Astrocyte (in vitro differentiated cells and primary cell): Measurements from ENCODE around the gene FAM81A. TPM values are rescaled to one million over a fixed set of nuclear protein-coding genes. Genes with fewer than 3 reads are reported as not detected.

ENCODE experiments used
- DNase-seq: peaks from one replicate; pipeline ENCODE4 v3.0.0-alpha.2; 2010; ENCODE audit warnings: low read depth
- FAIRE-seq: peaks from 2 replicates; lab custom pipeline; 2011; peaks lifted over from hg19 to GRCh38; lab: Jason Lieb, UNC
- H2AFZ ChIP-seq: 2 replicates; pipeline ENCODE4 v1.6.0; 2012; ENCODE audit warnings: low read depth, low read length, inconsistent platforms
- H3K27ac ChIP-seq: 2 replicates; pipeline ENCODE4 v1.5.1; 2011; ENCODE audit warnings: low read depth, low read length, inconsistent platforms
- H3K27me3 ChIP-seq: 2 replicates; pipeline ENCODE4 v1.6.0; 2011; ENCODE audit warnings: low read length, inconsistent platforms; ENCODE audit not compliant: insufficient read depth
- H3K36me3 ChIP-seq: 2 replicates; pipeline ENCODE4 v1.5.1; 2011; ENCODE audit warnings: low read length, inconsistent platforms; ENCODE audit not compliant: insufficient read depth
- H3K4me1 ChIP-seq: 2 replicates; pipeline ENCODE4 v1.5.1; 2011; ENCODE audit warnings: low read length, inconsistent platforms; ENCODE audit not compliant: insufficient read depth
- H3K4me2 ChIP-seq: 2 replicates; pipeline ENCODE4 v1.6.0; 2012; ENCODE audit warnings: low read length, inconsistent platforms
- H3K4me3 ChIP-seq: 2 replicates; pipeline ENCODE4 v1.5.1; 2011; ENCODE audit warnings: low read depth, mild to moderate bottlenecking, low read length, inconsistent platforms; ENCODE audit not compliant: insufficient read depth
- H3K79me2 ChIP-seq: 2 replicates; pipeline ENCODE4 v1.6.0; 2012; ENCODE audit warnings: mild to moderate bottlenecking, low read length, inconsistent platforms; ENCODE audit not compliant: insufficient read depth
- H3K9ac ChIP-seq: 2 replicates; pipeline ENCODE4 v1.6.0; 2012; ENCODE audit warnings: mild to moderate bottlenecking, low read length, inconsistent platforms
- H3K9me3 ChIP-seq: 2 replicates; pipeline ENCODE4 v1.5.1; 2012; ENCODE audit warnings: low read depth, mild to moderate bottlenecking, low read length, inconsistent platforms; ENCODE audit not compliant: insufficient read depth
- H4K20me1 ChIP-seq: 2 replicates; pipeline ENCODE4 v1.6.0; 2012; ENCODE audit warnings: low read length, inconsistent platforms; ENCODE audit not compliant: insufficient read depth
- H3K27ac Mint-ChIP-seq: one replicate; pipeline ENCODE4 v1.8.0; 2021; ENCODE audit warnings: mild to moderate bottlenecking, mixed read lengths; ENCODE audit not compliant: unreplicated experiment
- H3K27me3 Mint-ChIP-seq: one replicate; pipeline ENCODE4 v1.8.0; 2021; ENCODE audit warnings: low read depth, mixed read lengths; ENCODE audit not compliant: unreplicated experiment
- H3K36me3 Mint-ChIP-seq: one replicate; pipeline ENCODE4 v1.8.0; 2021; ENCODE audit warnings: low read depth, mixed read lengths; ENCODE audit not compliant: unreplicated experiment
- H3K4me1 Mint-ChIP-seq: one replicate; pipeline ENCODE4 v1.8.0; 2021; ENCODE audit warnings: low read depth, mixed read lengths; ENCODE audit not compliant: unreplicated experiment
- H3K4me3 Mint-ChIP-seq: one replicate; pipeline ENCODE4 v1.8.0; 2021; ENCODE audit warnings: mild to moderate bottlenecking, moderate library complexity, mixed read lengths; ENCODE audit not compliant: unreplicated experiment
- H3K9me3 Mint-ChIP-seq: one replicate; pipeline ENCODE4 v1.8.0; 2021; ENCODE audit warnings: mild to moderate bottlenecking, mixed read lengths; ENCODE audit not compliant: unreplicated experiment
- CTCF ChIP-seq: IDR thresholded peaks from 2 replicates; pipeline ENCODE4 v1.5.1; 2011; ENCODE audit warnings: low read depth, mild to moderate bottlenecking, inconsistent platforms, low read length, moderate library complexity; ENCODE audit not compliant: insufficient read depth
- EZH2 ChIP-seq: IDR thresholded peaks from 2 replicates; pipeline ENCODE4 v1.6.1; 2012; ENCODE audit warnings: mild to moderate bottlenecking, low read length, inconsistent platforms; ENCODE audit not compliant: insufficient read depth
- total RNA-seq: library from RNA; stranded (reverse); gene quantifications from 2 replicates; pipeline ENCODE4 v1.2.1, GENCODE V29; 2021

Gene FAM81A
- total RNA-seq, 1 donor from 2014 or later, result 0.73 TPM

GRCh38 chr15:59410391-59410896 is 27.5 kb upstream of the FAM81A start:
- Histone ChIP-seq H3K9me3 (no peaks in the 10 kb centered on the region), H3K4me2 (no peak overlapping the region), H3K27ac (no peak overlapping the region), H3K36me3 (no peaks in the 10 kb centered on the region), H3K4me1 (no peaks in the 10 kb centered on the region), H3K9ac (no peak overlapping the region), H2AFZ (no peak overlapping the region), H3K79me2 (no peaks in the 10 kb centered on the region), H4K20me1 (no peaks in the 10 kb centered on the region), H3K27me3 (no peaks in the 10 kb centered on the region), H3K4me3 (no peak overlapping the region)
- Mint-ChIP-seq H3K27me3 (peaks cover 21% of the 10 kb centered on the region), H3K9me3 (no peaks in the 10 kb centered on the region), H3K4me3 (no peak overlapping the region), H3K27ac (no peak overlapping the region), H3K4me1 (no peaks in the 10 kb centered on the region), H3K36me3 (peaks cover 3% of the 10 kb centered on the region)
- TF ChIP-seq EZH2 (no peak), CTCF (no peak)
- DNase-seq (peak; percentile 10), FAIRE-seq (no peak)

- H3K4me2 ChIP-seq, result no peak overlapping the region
- peaks cover 10% of the 10 kb centered on the region for H3K27me3 ChIP-seq
- H3K4me3 Mint-ChIP-seq, result no peak overlapping the region
- DNase-seq (no peak), FAIRE-seq (no peak)
- no peaks in the 10 kb centered on the region for H3K9me3 Mint-ChIP-seq
- no peak overlapping the region for H3K4me3 ChIP-seq
- H3K36me3 Mint-ChIP-seq, result peaks cover 3% of the 10 kb centered on the region
- peaks cover 34% of the 10 kb centered on the region for H3K27me3 Mint-ChIP-seq
- H4K20me1 ChIP-seq, result no peaks in the 10 kb centered on the region
- H3K27ac ChIP-seq, result no peak overlapping the region
- TF ChIP-seq EZH2 (no peak), CTCF (no peak)
- no peaks in the 10 kb centered on the region for H3K4me1 ChIP-seq
- H3K9ac ChIP-seq, result no peak overlapping the region
- H3K9me3 ChIP-seq, result no peaks in the 10 kb centered on the region
- H3K4me1 Mint-ChIP-seq, result no peaks in the 10 kb centered on the region
- H2AFZ ChIP-seq, result no peak overlapping the region
- H3K79me2 ChIP-seq, result no peaks in the 10 kb centered on the region
- H3K36me3 ChIP-seq, result no peaks in the 10 kb centered on the region
- no peak overlapping the region for H3K27ac Mint-ChIP-seq
Measured at GRCh38 chr15:59413577-59413976, 24.4 kb upstream of the FAM81A start.

DNA sequence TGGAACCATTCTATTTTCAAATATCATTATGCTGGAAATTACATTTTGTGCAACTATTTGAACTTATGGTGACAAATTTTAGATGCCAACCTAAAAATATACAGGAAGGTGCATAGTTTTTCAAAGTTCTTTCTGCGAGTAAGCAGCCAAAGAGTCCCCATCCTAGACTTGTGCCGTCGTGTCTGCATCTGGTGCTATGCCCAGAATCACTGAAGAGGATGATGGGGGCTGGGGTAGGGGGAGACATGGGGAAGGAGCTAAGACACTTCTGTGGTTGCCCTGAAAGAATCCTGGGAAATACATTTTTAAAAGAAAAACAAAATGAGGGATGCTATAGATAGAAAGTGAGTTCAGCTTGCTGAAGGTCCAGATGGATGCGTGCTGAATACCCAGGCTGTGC is 21.2 kb upstream of the FAM81A start:
- no peak overlapping the region for H3K4me3 ChIP-seq
- DNase-seq (no peak), FAIRE-seq (no peak)
- no peaks in the 10 kb centered on the region for H3K36me3 ChIP-seq
- H3K4me1 ChIP-seq, result no peaks in the 10 kb centered on the region
- Mint-ChIP-seq H3K4me1 (no peaks in the 10 kb centered on the region), H3K9me3 (no peaks in the 10 kb centered on the region), H3K27ac (no peak overlapping the region), H3K4me3 (no peak overlapping the region), H3K36me3 (no peaks in the 10 kb centered on the region), H3K27me3 (peaks cover 45% of the 10 kb centered on the region)
- H3K27me3 ChIP-seq, result peaks cover 13% of the 10 kb centered on the region
- no peak overlapping the region for H3K9ac ChIP-seq
- H3K4me2 ChIP-seq, result no peak overlapping the region
- no peak for TF ChIP-seq CTCF
- no peak for TF ChIP-seq EZH2
- no peaks in the 10 kb centered on the region for H4K20me1 ChIP-seq
- H2AFZ ChIP-seq, result no peak overlapping the region
- H3K79me2 ChIP-seq, result no peaks in the 10 kb centered on the region
- H3K27ac ChIP-seq, result no peak overlapping the region
- H3K9me3 ChIP-seq, result no peaks in the 10 kb centered on the region
